Panc1 (cell line): ENCODE measurements around the gene ACIN1. TPM values are rescaled to one million over a fixed set of nuclear protein-coding genes. Genes with fewer than 3 reads are reported as not detected.

Source experiments
- ATAC-seq: fragments of 200-7000 bp; cut with Tn5 transposase; 2 replicates; pipeline ENCODE4 v1.9.1; 2020; ENCODE audit warnings: mild to moderate bottlenecking, moderate library complexity
- BruUV-seq: library from RNA; stranded (reverse); fragments of 400-500 nt; replicated peaks from 2 replicates; lab custom pipeline; 2021; lab: Mats Ljungman, UMichigan
- CTCF ChIA-PET: fragments of 300-600 bp; sonication (Branson Sonifier 250); formaldehyde crosslinking; loops from one replicate; lab custom pipeline; 2022; ENCODE audit warnings: antibody characterized with exemption; lab: Charles Lee
- POLR2A ChIA-PET: fragments of 300-600 bp; sonication (Branson Sonifier 250); formaldehyde crosslinking; loops from one replicate; lab custom pipeline; 2022; ENCODE audit warnings: antibody characterized with exemption; lab: Charles Lee
- DNase-seq: peaks from one replicate; pipeline ENCODE4 v3.0.0-alpha.2; 2010; ENCODE audit warnings: low read depth, low spot score
- H3K27ac ChIP-seq: 2 replicates; pipeline ENCODE4 v1.5.1; 2011; ENCODE audit warnings: mild to moderate bottlenecking, low read length, inconsistent platforms
- H3K27me3 ChIP-seq: fragments of 200-500 bp; sonication (Bioruptor generic); 2 replicates; pipeline ENCODE4 v1.6.0; 2014; ENCODE audit warnings: low read length, inconsistent platforms; ENCODE audit not compliant: control insufficient read depth, insufficient read depth
- H3K36me3 ChIP-seq: fragments of 200-500 bp; sonication (Bioruptor generic); 2 replicates; pipeline ENCODE4 v1.5.1; 2014; ENCODE audit warnings: inconsistent platforms, mild to moderate bottlenecking, low read length, moderate library complexity; ENCODE audit not compliant: control insufficient read depth, insufficient read depth
- H3K4me1 ChIP-seq: 2 replicates; pipeline ENCODE4 v1.5.1; 2011; ENCODE audit warnings: inconsistent platforms, mild to moderate bottlenecking, low read length, moderate library complexity; ENCODE audit not compliant: control insufficient read depth, insufficient read depth
- H3K4me3 ChIP-seq, 2 experiments: 2 replicates each; pipeline ENCODE4 v1.5.1; 2011 to 2012; ENCODE audit warnings: low read depth in 2 of 2, low read length in 2 of 2, mild to moderate bottlenecking in 2 of 2, inconsistent platforms in 1 of 2, moderate library complexity in 1 of 2
- H3K9me3 ChIP-seq: fragments of 200-500 bp; sonication (Bioruptor generic); 2 replicates; pipeline ENCODE4 v1.5.1; 2014; ENCODE audit warnings: low read depth, mild to moderate bottlenecking, inconsistent platforms, low read length, moderate library complexity; ENCODE audit not compliant: control insufficient read depth, insufficient read depth
- CTCF ChIP-seq: fragments of 450-650 bp; IDR thresholded peaks from 2 replicates; pipeline ENCODE4 v1.5.1; 2017; ENCODE audit warnings: mild to moderate bottlenecking
- POLR2AphosphoS5 ChIP-seq: IDR thresholded peaks from 2 replicates; pipeline ENCODE4 v1.6.1; 2012; ENCODE audit warnings: mild to moderate bottlenecking, low read depth, low read length, moderate library complexity
- REST ChIP-seq, 2 experiments: IDR thresholded peaks; 2 replicates each; pipeline ENCODE4 v1.6.1; 2011 to 2012; ENCODE audit warnings: low read depth in 2 of 2, control low read depth in 1 of 2, low read length in 1 of 2, mild to moderate bottlenecking in 1 of 2, moderate library complexity in 1 of 2; ENCODE audit not compliant: insufficient read depth in 1 of 2
- SIN3A ChIP-seq: IDR thresholded peaks from 2 replicates; pipeline ENCODE4 v1.6.1; 2012; ENCODE audit warnings: low read depth, mild to moderate bottlenecking, low read length, moderate library complexity, borderline replicate concordance; ENCODE audit not compliant: insufficient read depth
- TCF7L2 ChIP-seq: IDR thresholded peaks from 2 replicates; pipeline ENCODE4 v1.6.1; 2011; ENCODE audit warnings: mild to moderate bottlenecking, low read depth, low read length, inconsistent platforms
- in situ Hi-C: cut with HindIII; loops from 2 replicates; pipeline ENCODE4 v1.10.0; 2016; ENCODE audit warnings: low sequenced_read_pairs, low pct_unique_long_range_greater_than_20kb
- intact Hi-C: fragments of 100-400 bp; cut with micrococcal nuclease; formaldehyde crosslinking; loops from one replicate; pipeline ENCODE4 v1.10.0; 2022; ENCODE audit not compliant: unreplicated experiment
- total RNA-seq: library from RNA; stranded (reverse); gene quantifications from one replicate; pipeline ENCODE4 v1.2.1, GENCODE V29; 2021; ENCODE audit not compliant: unreplicated experiment

ACIN1 gene
- total RNA-seq, 1 experiment from 2014 or later = 162 TPM

GRCh38 chr14:23058654-23059504 is 36.1 kb downstream of the ACIN1 start:
- in situ Hi-C loops = no loop called here

More at GRCh38 chr14:23058654-23059504, 36.1 kb downstream of the ACIN1 start:
- ChIA-PET CTCF (interaction anchor here (0.5 to 2.1 kb wide), 6 partner anchors 10 to 286 kb away, joined by 3 to 16 read pairs (median 4); no protein-coding TSS in a partner anchor), POLR2A (no interaction called here)
- intact Hi-C loops = loop anchor here (1.0 to 5.0 kb wide), 2 partner anchors 73 to 127 kb away; no protein-coding TSS in a partner anchor
- Histone ChIP-seq H3K4me3 (no peak overlapping the region), H3K9me3 (no peaks in the 10 kb centered on the region), H3K36me3 (peaks cover 20% of the 10 kb centered on the region), H3K4me1 (peaks cover 18% of the 10 kb centered on the region), H3K27ac (no peak overlapping the region; the same call in 1 of the 2 replicates), H3K27me3 (no peaks in the 10 kb centered on the region)
- TF ChIP-seq SIN3A = no peak
- no peak for TF ChIP-seq REST (IDR thresholded peaks at IDR 0.05; ENCODE audit: insufficient read depth in 1 of 2, low read depth in 2 of 2, low read length in 1 of 2)
- TF ChIP-seq CTCF = no peak
- no peak for TF ChIP-seq POLR2AphosphoS5
- no peak for TF ChIP-seq TCF7L2
- DNase-seq (no peak), ATAC-seq (no peak)
- TSS peak; percentile 98 for BruUV-seq
